HepG2 (cell line): Measurements from ENCODE around the gene SMOC1. TPM values are rescaled to one million over a fixed set of nuclear protein-coding genes. Genes with fewer than 3 reads are reported as not detected.
A peak's percentile ranks its signal among the peaks of the same experiment; 100 is the strongest.

Experiments
- ARID4A ChIP-seq: sonication (generic); formaldehyde crosslinking; IDR thresholded peaks from 2 replicates; pipeline ENCODE4 v1.5.0; 2020; ENCODE audit warnings: mild to moderate bottlenecking, missing genetic modification reagents, borderline replicate concordance
- BCL6 ChIP-seq: IDR thresholded peaks from 2 replicates; pipeline ENCODE4 v1.6.1; 2016; ENCODE audit warnings: missing genetic modification reagents, missing compliant biosample characterization
- ERF ChIP-seq: IDR thresholded peaks from 2 replicates; pipeline ENCODE4 v1.6.1; 2018; ENCODE audit warnings: missing biosample characterization, missing genetic modification reagents
- KDM3A ChIP-seq: IDR thresholded peaks from 2 replicates; pipeline ENCODE4 v1.6.1; 2018; ENCODE audit warnings: low read depth, missing compliant biosample characterization
- NFE2L1 ChIP-seq: sonication (generic); formaldehyde crosslinking; IDR thresholded peaks from 2 replicates; pipeline ENCODE4 v1.4.0; 2020; ENCODE audit warnings: missing genetic modification reagents, mild to moderate bottlenecking, borderline replicate concordance
- RAD51 ChIP-seq: fragments of 450-650 bp; IDR thresholded peaks from 2 replicates; pipeline ENCODE4 v1.6.1; 2016; ENCODE audit warnings: borderline replicate concordance
- ZBTB3 ChIP-seq: sonication (generic); formaldehyde crosslinking; IDR thresholded peaks from 2 replicates; pipeline ENCODE4 v1.4.0; 2020; ENCODE audit warnings: low read depth, mild to moderate bottlenecking, moderate library complexity, missing genetic modification reagents, borderline replicate concordance
- ZC3H13 ChIP-seq: sonication (generic); formaldehyde crosslinking; IDR thresholded peaks from 2 replicates; pipeline ENCODE4 v1.8.1; 2023; ENCODE audit warnings: mild to moderate bottlenecking, missing genetic modification reagents, moderate library complexity
- ZNF20 ChIP-seq: sonication (generic); formaldehyde crosslinking; IDR thresholded peaks from 2 replicates; pipeline ENCODE4 v1.4.0; 2020; ENCODE audit warnings: mild to moderate bottlenecking, moderate library complexity, missing genetic modification reagents
- ZNF335 ChIP-seq: sonication (generic); formaldehyde crosslinking; IDR thresholded peaks from 2 replicates; pipeline ENCODE4 v1.4.0; 2020; ENCODE audit warnings: missing genetic modification reagents
- ZNF709 ChIP-seq: sonication (generic); formaldehyde crosslinking; IDR thresholded peaks from 2 replicates; pipeline ENCODE4 v1.5.0; 2020; ENCODE audit warnings: mild to moderate bottlenecking, missing genetic modification reagents
- ZNF879 ChIP-seq: sonication (generic); formaldehyde crosslinking; IDR thresholded peaks from 2 replicates; pipeline ENCODE4 v1.8.1; 2023; ENCODE audit warnings: missing genetic modification reagents
- polyA plus RNA-seq, 8 experiments: library from polyadenylated mRNA; depleted of rRNA in 3 of 8; stranded (reverse) in 7 of 8; unstranded in 1 of 8; fragments of >200 nt; fragmentation: Illumina TruSeq in 4 of 8; extraction: Trizol in 4 of 8; gene quantifications; 2 replicates each; pipeline versions ENCODE4 v1.2.1 to v1.2.3, GENCODE V29; 2011 to 2016; ENCODE audit warnings: low read depth in 4 of 8, missing spikeins in 1 of 8, mixed read lengths in 1 of 8; ENCODE audit not compliant: insufficient read depth in 1 of 8
- total RNA-seq, 5 experiments: library from RNA; depleted of rRNA; stranded (reverse); fragments of >200 nt; fragmentation: Illumina TruSeq; extraction: Trizol; gene quantifications; 2 replicates each; pipeline ENCODE4 v1.2.3, GENCODE V29; 2016; ENCODE audit warnings: low read depth in 1 of 5
- TF ChIP-seq, protein P1 (sequence below): IDR thresholded peaks from 2 replicates; pipeline ENCODE4 v1.6.1; 2012; ENCODE audit warnings: low read depth, low read length, improper control_type of control experiment
- TF ChIP-seq, protein P2 (sequence below): sonication (generic); formaldehyde crosslinking; IDR thresholded peaks from 2 replicates; pipeline ENCODE4 v1.5.1; 2020; ENCODE audit warnings: mild to moderate bottlenecking, missing genetic modification reagents
- TF ChIP-seq, protein P3 (sequence below): IDR thresholded peaks from 2 replicates; pipeline ENCODE4 v1.6.1; 2016; ENCODE audit warnings: mild to moderate bottlenecking
- TF ChIP-seq, protein P4 (sequence below): sonication (generic); formaldehyde crosslinking; IDR thresholded peaks from 2 replicates; pipeline ENCODE4 v1.4.0; 2020; ENCODE audit warnings: missing genetic modification reagents

SMOC1 gene
- total and polyA plus RNA-seq, 2 of the 13 experiments (the other 11 are each of a cell fraction or from before 2014, with no cell fraction given) = 17.8 to 35.6 TPM

DNA sequence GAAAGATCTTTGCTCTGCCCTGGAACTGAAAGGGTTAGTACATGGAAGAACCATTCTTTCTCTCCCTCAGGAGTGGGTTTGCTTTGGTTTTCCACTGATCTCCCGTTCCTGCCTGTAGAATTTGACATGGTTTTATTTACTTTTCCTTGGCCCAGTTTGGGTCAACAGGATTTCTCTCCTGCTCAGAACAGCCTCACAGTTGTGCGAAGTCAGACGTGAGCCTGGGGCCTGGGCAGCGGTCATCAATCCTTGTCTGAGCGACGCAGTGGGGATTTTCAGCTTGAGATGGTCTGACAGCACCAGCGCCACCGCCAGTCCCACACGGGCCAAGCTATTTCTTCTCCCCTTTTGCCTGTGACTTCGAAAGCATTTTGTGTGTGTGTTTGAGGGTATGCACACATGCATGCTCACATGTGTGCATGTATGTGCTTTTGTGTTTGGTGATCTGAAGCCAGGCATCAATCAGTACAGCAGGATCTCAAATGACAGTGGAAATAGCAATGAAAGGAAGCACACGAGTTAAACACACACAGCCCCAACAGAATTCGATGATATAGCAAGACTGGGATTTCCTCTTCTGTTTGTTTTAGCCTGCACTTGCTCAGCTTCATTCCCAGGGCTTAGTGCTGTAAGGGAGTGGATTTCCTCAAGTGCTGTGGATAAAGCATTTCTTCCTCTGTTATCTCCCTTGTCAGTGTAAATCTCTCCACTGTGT lies 58.3 kb downstream of the SMOC1 start (continued):
- TF ChIP-seq ZNF709 (CRISPR knock-in tag) (no peak), ZNF879 (CRISPR knock-in tag) (no peak), ZC3H13 (no peak), ERF (peak; percentile 50; the same call in 1 of the 2 replicates), KDM3A (CRISPR knock-in tag) (no peak), ARID4A (peak; percentile 57; the same call in 1 of the 2 replicates), NFE2L1 (CRISPR knock-in tag) (no peak), ZNF20 (CRISPR knock-in tag) (no peak), BCL6 (CRISPR knock-in tag) (no peak), RAD51 (no peak), ZBTB3 (CRISPR knock-in tag) (no peak), ZNF335 (CRISPR knock-in tag) (no peak)
- TF ChIP-seq, protein P1, sequence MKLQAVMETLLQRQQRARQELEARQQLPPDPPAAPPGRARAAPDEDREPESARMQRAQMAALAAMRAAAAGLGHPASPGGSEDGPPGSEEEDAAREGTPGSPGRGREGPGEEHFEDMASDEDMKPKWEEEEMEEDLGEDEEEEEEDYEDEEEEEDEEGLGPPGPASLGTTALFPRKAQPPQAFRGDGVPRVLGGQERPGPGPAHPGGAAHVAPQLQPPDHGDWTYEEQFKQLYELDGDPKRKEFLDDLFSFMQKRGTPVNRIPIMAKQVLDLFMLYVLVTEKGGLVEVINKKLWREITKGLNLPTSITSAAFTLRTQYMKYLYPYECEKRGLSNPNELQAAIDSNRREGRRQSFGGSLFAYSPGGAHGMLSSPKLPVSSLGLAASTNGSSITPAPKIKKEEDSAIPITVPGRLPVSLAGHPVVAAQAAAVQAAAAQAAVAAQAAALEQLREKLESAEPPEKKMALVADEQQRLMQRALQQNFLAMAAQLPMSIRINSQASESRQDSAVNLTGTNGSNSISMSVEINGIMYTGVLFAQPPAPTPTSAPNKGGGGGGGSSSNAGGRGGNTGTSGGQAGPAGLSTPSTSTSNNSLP = no peak
- TF ChIP-seq, protein P2, sequence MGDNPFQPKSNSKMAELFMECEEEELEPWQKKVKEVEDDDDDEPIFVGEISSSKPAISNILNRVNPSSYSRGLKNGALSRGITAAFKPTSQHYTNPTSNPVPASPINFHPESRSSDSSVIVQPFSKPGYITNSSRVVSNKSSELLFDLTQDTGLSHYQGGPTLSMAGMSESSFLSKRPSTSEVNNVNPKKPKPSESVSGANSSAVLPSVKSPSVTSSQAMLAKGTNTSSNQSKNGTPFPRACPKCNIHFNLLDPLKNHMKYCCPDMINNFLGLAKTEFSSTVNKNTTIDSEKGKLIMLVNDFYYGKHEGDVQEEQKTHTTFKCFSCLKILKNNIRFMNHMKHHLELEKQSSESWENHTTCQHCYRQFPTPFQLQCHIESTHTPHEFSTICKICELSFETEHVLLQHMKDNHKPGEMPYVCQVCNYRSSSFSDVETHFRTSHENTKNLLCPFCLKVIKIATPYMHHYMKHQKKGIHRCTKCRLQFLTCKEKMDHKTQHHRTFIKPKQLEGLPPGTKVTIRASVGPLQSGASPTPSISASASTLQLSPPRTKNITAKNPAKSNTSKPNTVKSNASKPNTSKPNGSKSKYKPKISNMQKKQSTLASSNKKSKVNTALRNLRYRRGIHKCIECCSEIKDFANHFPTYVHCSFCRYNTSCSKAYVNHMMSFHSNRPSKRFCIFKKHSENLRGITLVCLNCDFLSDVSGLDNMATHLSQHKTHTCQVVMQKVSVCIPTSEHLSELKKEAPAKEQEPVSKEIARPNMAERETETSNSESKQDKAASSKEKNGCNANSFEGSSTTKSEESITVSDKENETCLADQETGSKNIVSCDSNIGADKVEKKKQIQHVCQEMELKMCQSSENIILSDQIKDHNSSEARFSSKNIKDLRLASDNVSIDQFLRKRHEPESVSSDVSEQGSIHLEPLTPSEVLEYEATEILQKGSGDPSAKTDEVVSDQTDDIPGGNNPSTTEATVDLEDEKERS (CRISPR knock-in tag) = no peak
- TF ChIP-seq, protein P3, sequence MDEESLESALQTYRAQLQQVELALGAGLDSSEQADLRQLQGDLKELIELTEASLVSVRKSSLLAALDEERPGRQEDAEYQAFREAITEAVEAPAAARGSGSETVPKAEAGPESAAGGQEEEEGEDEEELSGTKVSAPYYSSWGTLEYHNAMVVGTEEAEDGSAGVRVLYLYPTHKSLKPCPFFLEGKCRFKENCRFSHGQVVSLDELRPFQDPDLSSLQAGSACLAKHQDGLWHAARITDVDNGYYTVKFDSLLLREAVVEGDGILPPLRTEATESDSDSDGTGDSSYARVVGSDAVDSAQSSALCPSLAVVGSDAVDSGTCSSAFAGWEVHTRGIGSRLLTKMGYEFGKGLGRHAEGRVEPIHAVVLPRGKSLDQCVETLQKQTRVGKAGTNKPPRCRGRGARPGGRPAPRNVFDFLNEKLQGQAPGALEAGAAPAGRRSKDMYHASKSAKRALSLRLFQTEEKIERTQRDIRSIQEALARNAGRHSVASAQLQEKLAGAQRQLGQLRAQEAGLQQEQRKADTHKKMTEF = peak; percentile 60; the same call in 1 of the 2 replicates
- TF ChIP-seq, protein P4, sequence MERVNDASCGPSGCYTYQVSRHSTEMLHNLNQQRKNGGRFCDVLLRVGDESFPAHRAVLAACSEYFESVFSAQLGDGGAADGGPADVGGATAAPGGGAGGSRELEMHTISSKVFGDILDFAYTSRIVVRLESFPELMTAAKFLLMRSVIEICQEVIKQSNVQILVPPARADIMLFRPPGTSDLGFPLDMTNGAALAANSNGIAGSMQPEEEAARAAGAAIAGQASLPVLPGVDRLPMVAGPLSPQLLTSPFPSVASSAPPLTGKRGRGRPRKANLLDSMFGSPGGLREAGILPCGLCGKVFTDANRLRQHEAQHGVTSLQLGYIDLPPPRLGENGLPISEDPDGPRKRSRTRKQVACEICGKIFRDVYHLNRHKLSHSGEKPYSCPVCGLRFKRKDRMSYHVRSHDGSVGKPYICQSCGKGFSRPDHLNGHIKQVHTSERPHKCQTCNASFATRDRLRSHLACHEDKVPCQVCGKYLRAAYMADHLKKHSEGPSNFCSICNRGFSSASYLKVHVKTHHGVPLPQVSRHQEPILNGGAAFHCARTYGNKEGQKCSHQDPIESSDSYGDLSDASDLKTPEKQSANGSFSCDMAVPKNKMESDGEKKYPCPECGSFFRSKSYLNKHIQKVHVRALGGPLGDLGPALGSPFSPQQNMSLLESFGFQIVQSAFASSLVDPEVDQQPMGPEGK (CRISPR knock-in tag) = peak; percentile 23; the same call in 1 of the 2 replicates
